Measurements from ENCODE around the gene MVB12A. TPM values are rescaled to one million over a fixed set of nuclear protein-coding genes. Genes with fewer than 3 reads are reported as not detected.

Gene MVB12A
- polyA plus RNA-seq, 1 donor from 2014 or later = 22.2 TPM

DNA sequence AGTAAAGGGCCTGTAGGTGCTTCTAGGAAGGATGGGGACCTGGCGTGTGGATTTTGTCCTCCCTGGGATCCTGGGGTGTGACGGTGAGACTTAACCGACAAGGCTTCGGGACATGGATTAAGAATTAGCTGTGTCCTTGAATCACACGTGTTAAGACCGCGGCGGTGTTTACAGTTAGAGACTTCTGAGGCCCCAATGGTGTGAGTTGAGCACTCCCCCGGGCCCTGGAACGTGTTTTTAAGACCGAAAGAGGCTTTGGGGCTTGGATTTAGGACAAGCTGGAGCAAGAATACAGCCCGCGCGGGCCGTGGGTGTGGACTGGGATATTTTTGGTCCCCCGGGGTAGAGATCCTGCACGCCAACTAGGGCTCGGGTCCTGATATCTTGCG lies 49.2 kb downstream of the MVB12A start:
- H3K27me3 Mint-ChIP-seq = no peaks in the 10 kb centered on the region
- peak overlapping the region; percentile 32 to 96 (median 82) for H3K27ac Mint-ChIP-seq
- no peaks in the 10 kb centered on the region for H3K9me3 Mint-ChIP-seq
- peak overlapping the region; percentile 79 to 98 (median 97) for H3K4me3 Mint-ChIP-seq
- H3K4me1 Mint-ChIP-seq = peaks cover 3 to 16% (median 13%) of the 10 kb centered on the region in 3 donors
- H3K36me3 Mint-ChIP-seq = peaks cover 3% of the 10 kb centered on the region

DNA sequence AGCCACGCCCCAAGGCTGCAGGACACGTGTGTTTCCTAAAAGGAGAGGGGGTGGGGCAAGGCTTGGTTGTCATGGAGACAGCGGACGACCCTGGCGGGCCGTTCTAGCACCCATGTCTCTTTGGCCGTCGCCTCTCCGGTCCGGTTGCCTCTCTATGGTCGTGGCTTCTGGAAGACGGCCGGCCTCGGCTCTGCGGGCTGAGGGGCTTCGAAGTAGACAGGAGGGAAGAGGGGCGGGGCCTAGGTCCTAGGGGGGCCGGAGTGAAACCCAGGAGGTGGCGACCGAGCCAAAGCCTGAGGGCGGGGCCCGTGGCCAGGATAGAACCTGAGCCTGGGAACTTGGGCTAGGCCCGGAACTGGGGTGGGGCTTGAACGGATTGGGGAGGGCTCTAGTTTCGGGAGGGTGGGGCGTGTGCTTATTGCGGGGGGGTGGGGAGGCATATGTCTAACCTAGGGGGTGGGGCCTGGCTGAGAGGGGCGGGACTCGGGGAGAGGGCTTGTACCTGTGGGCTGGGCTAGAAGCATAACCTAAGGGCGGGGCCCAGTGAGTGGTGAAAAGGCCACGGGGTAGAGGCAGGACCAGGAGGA lies 49.7 kb downstream of the MVB12A start:
- H3K4me1 Mint-ChIP-seq = peaks cover 3 to 16% (median 13%) of the 10 kb centered on the region in 3 donors

DNA sequence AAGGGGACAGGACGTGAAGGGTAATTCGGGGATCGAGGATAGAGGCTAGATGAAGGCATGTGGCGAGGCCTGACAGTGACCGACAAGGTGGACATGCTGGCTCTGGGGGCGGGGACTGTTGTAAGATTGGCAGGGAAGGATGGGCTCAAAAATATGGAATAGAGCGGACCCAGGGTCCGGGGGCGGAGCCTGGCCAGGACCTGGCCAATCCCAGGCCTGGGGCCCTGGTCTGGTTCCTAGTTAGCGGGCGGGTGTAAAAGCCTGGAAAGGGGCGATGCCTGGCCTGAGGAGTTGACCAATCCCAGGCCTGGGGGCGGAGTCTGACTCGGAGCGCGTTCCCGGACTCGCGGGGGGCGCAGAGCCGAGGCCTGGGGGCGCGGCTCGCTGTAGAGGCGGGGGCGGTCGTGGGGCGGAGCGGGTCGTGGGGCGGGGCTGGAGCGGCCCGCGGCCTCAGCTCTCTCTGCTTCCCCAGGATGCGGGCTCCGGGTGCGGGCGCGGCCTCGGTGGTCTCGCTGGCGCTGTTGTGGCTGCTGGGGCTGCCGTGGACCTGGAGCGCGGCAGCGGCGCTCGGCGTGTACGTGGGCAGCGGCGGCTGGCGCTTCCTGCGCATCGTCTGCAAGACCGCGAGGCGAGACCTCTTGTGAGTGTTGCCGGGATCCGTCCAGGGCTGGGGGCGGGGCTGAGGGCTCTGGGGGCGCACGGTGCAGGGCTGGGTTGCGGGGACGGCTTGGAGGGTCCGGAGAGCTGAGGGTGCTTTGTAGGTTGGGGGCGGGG lies 50.4 kb downstream of the MVB12A start, which contains the start of gene SLC27A1:
Gene SLC27A1, plus strand, starts transcription at position 457 of the 774 bp plus-strand sequence. Its CDS starts 17 bp downstream, at position 474.
- Mint-ChIP-seq H3K9me3 (no peaks in the 10 kb centered on the region), H3K36me3 (peaks cover 3% of the 10 kb centered on the region), H3K27ac (peak within 1 kb of the TSS; percentile 32 to 96 (median 82)), H3K4me1 (peaks cover 3 to 16% (median 13%) of the 10 kb centered on the region in 3 donors), H3K27me3 (no peaks in the 10 kb centered on the region), H3K4me3 (peak within 1 kb of the TSS; percentile 79 to 98 (median 97))

More for the DNA sequence above, 49.7 kb downstream of the MVB12A start:
- Mint-ChIP-seq H3K27me3 (no peaks in the 10 kb centered on the region), H3K4me3 (peak overlapping the region; percentile 79 to 98 (median 97)), H3K9me3 (no peaks in the 10 kb centered on the region), H3K36me3 (peaks cover 3% of the 10 kb centered on the region), H3K27ac (peak overlapping the region; percentile 32 to 96 (median 82))

DNA sequence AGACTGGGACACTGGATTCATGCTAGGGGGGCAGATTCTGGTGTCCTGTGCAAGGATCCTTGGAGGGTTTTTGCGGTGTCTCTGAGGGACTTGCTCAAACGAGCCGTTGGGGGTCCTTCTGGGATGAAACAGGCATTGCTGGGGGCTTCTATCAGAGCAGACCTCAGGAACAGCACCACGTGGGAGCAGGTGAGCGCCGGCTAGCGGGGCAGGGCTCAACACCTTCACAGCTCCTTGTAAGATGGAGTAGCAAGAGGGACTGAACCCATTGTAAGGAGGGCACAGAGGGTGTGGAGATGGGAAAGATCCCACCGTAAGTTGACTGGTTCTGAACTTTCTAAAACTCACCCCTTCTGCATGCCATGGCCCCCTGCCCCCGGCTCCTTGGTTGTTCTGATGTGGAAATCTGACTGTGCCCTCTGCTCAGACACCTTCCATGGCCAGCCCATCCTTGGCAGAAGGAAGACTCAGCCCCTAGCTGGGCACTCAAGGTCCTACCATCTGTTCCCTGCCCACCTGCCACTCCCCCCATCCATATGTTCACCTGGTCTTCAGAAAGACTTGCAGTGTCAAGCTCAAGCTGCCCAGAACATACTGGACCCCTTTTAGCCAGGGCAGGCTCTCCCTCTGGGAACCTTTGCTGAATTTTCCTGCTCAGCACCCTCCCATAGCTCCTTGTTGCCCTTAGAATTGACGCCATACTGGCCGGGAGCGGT lies 51.7 kb downstream of the MVB12A start:
- peaks cover 3% of the 10 kb centered on the region for H3K36me3 Mint-ChIP-seq
- H3K27me3 Mint-ChIP-seq = no peaks in the 10 kb centered on the region
- no peaks in the 10 kb centered on the region for H3K9me3 Mint-ChIP-seq
- peaks cover 0 to 12% (median 11%) of the 10 kb centered on the region in 3 donors for H3K4me1 Mint-ChIP-seq
- H3K27ac Mint-ChIP-seq = peak overlapping the region in 1 of 3 donors; percentile 73
- H3K4me3 Mint-ChIP-seq = peak overlapping the region; percentile 79 to 97 (median 94)

DNA sequence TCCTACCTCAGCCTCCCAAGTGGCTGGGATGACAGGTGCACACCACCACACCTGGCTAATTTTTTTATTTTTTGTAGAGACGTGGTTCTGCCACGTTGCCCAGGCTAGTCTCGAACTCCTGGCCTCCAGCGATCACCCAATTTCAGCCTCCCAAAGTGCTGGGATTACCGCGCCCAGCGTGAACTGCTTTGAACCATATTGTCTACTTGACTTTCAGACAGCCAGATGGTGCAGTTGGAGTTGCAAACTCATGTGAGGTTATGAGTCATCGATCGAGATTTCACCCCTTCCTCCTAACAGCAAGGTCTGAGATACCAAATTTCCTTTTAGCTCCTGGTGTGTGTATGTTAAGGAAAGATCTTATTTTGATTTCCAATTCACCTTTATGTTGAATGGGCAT lies 53.2 kb downstream of the MVB12A start:
- Mint-ChIP-seq H3K27me3 (no peaks in the 10 kb centered on the region), H3K9me3 (no peaks in the 10 kb centered on the region), H3K36me3 (peaks cover 3% of the 10 kb centered on the region), H3K27ac (no peak overlapping the region), H3K4me3 (peak overlapping the region in 2 of 4 donors; percentile 43 to 79), H3K4me1 (peaks cover 0 to 12% (median 10%) of the 10 kb centered on the region in 3 donors)

Other genes with a start within 250 kb of the MVB12A start
- gene USE1, start 204.7 kb upstream of the MVB12A start, polyA plus RNA-seq = 52.5 TPM
- gene OCEL1, start 193.8 kb upstream of the MVB12A start, polyA plus RNA-seq = 46.0 TPM
- 1.3 TPM for gene NR2F6, start 174.1 kb upstream of the MVB12A start, polyA plus RNA-seq
- not detected for gene USHBP1, start 155.3 kb upstream of the MVB12A start, polyA plus RNA-seq
- gene BABAM1, start 152.6 kb upstream of the MVB12A start, polyA plus RNA-seq = 115 TPM
- 6.1 TPM for gene ANKLE1, start 138.1 kb upstream of the MVB12A start, polyA plus RNA-seq
- 8.5 TPM for gene ABHD8, start 116.6 kb upstream of the MVB12A start, polyA plus RNA-seq
- gene MRPL34, start 114.2 kb upstream of the MVB12A start, polyA plus RNA-seq = 218 TPM
- 38.6 TPM for gene DDA1, start 110.5 kb upstream of the MVB12A start, polyA plus RNA-seq
- not detected for gene ANO8, start 85.2 kb upstream of the MVB12A start, polyA plus RNA-seq
- 11.1 TPM for gene GTPBP3, start 82.5 kb upstream of the MVB12A start, polyA plus RNA-seq
- not detected for gene PLVAP, start 42.7 kb upstream of the MVB12A start, polyA plus RNA-seq
- not detected for gene CCDC194, start 25.9 kb upstream of the MVB12A start, polyA plus RNA-seq
- 162 TPM for gene BST2, start 14.4 kb upstream of the MVB12A start, polyA plus RNA-seq
- not detected for gene TMEM221, start 28.6 kb downstream of the MVB12A start, polyA plus RNA-seq
- gene NXNL1, start 40.9 kb downstream of the MVB12A start, polyA plus RNA-seq = not detected
- 4.5 TPM for gene SLC27A1, start 50.5 kb downstream of the MVB12A start, polyA plus RNA-seq
- gene PGLS, start 91.6 kb downstream of the MVB12A start, polyA plus RNA-seq = 106 TPM
- 11.5 TPM for gene COLGALT1, start 135.6 kb downstream of the MVB12A start, polyA plus RNA-seq